HCT116 (cell line): Measurements from ENCODE around the gene SCP2. TPM values are rescaled to one million over a fixed set of nuclear protein-coding genes. Genes with fewer than 3 reads are reported as not detected.

Experiments
- ATAC-seq: fragments of 200-7000 bp; cut with Tn5 transposase; 2 replicates; pipeline ENCODE4 v1.9.1; 2020; ENCODE audit warnings: mild to moderate bottlenecking, moderate library complexity
- BruUV-seq: library from RNA; stranded (reverse); fragments of 400-500 nt; replicated peaks from 2 replicates; lab custom pipeline; 2021; lab: Mats Ljungman, UMichigan
- CTCF ChIA-PET: fragments of 300-600 bp; sonication (Branson Sonifier 250); formaldehyde crosslinking; loops from one replicate; lab custom pipeline; 2021; ENCODE audit warnings: antibody characterized with exemption; lab: Charles Lee
- POLR2A ChIA-PET: fragments of 300-600, 350-600 bp; sonication (Branson Sonifier 250); formaldehyde crosslinking; loops from one replicate; lab custom pipeline; 2021; ENCODE audit warnings: antibody characterized with exemption; lab: Charles Lee
- RAD21 ChIA-PET, 2 experiments: fragments of 300-600 bp; sonication (Branson Sonifier 250); formaldehyde crosslinking; loops; one replicate each; lab custom pipeline; 2023; ENCODE audit warnings: low total read pairs in 2 of 2; ENCODE audit not compliant: uncharacterized antibody in 2 of 2, unreplicated experiment in 2 of 2, low non-redundant PET in 1 of 2; lab: Charles Lee
- DNase-seq: peaks from one replicate; pipeline ENCODE4 v3.0.0-alpha.2; 2010; ENCODE audit warnings: low read depth, low spot score
- H2AFZ ChIP-seq: fragments of 200-600 bp; shearing (Covaris generic), sonication (generic); 2 replicates; pipeline ENCODE4 v1.6.1; 2017; ENCODE audit warnings: low read depth, mixed run types, mixed read lengths, antibody characterized with exemption, low read length; ENCODE audit not compliant: poor library complexity, severe bottlenecking
- H3K27ac ChIP-seq: 2 replicates; pipeline ENCODE4 v1.5.1; 2012; ENCODE audit warnings: low read depth, low read length
- H3K27me3 ChIP-seq: fragments of 200-600 bp; sonication (generic); 2 replicates; pipeline ENCODE4 v1.6.1; 2016; ENCODE audit warnings: mixed run types, low read length, mixed read lengths; ENCODE audit not compliant: insufficient read depth
- H3K36me3 ChIP-seq, 2 experiments: fragments of 200-500 bp in 1 of 2; fragments of 200-600 bp in 1 of 2; sonication (Bioruptor generic) in 1 of 2; sonication (generic) in 1 of 2; 2 replicates each; pipeline versions ENCODE4 v1.5.1 to v1.6.1; 2014 to 2016; ENCODE audit warnings: low read length in 2 of 2, inconsistent platforms in 1 of 2, mixed read lengths in 1 of 2, mixed run types in 1 of 2; ENCODE audit not compliant: insufficient read depth in 2 of 2, control insufficient read depth in 1 of 2
- H3K4me1 ChIP-seq, 2 experiments: fragments of 200-600 bp in 1 of 2; sonication (generic) in 1 of 2; 2 replicates each; pipeline versions ENCODE4 v1.5.1 to v1.6.1; 2012 to 2017; ENCODE audit warnings: low read length in 2 of 2, inconsistent platforms in 1 of 2, mild to moderate bottlenecking in 1 of 2, mixed read lengths in 1 of 2, mixed run types in 1 of 2, moderate library complexity in 1 of 2; ENCODE audit not compliant: insufficient read depth in 2 of 2, control insufficient read depth in 1 of 2
- H3K4me2 ChIP-seq: fragments of 200-600 bp; sonication (generic); 2 replicates; pipeline ENCODE4 v1.6.1; 2017; ENCODE audit warnings: mixed run types, low read length, mixed read lengths
- H3K4me3 ChIP-seq, 2 experiments: fragments of 200-600 bp in 1 of 2; sonication (generic) in 1 of 2; replicated peaks in 1 of 2; 2 replicates each; pipeline ENCODE4 v1.5.1; 2011 to 2016; ENCODE audit warnings: low read length in 2 of 2, control low read depth in 1 of 2, low read depth in 1 of 2, mild to moderate bottlenecking in 1 of 2, mixed read lengths in 1 of 2, mixed run types in 1 of 2
- H3K79me2 ChIP-seq: fragments of 200-600 bp; sonication (generic); 2 replicates; pipeline ENCODE4 v1.6.1; 2017; ENCODE audit warnings: mild to moderate bottlenecking, mixed run types, low read length, moderate library complexity, mixed read lengths; ENCODE audit not compliant: insufficient read depth
- H3K9ac ChIP-seq: fragments of 200-600 bp; sonication (generic); 2 replicates; pipeline ENCODE4 v1.6.1; 2016; ENCODE audit warnings: low read length, mixed read lengths
- H3K9me2 ChIP-seq: fragments of 200-600 bp; sonication (generic), shearing (Covaris generic); 2 replicates; pipeline ENCODE4 v1.6.1; 2017; ENCODE audit warnings: mixed run types, mild to moderate bottlenecking, moderate library complexity; ENCODE audit not compliant: insufficient read depth
- H3K9me3 ChIP-seq, 2 experiments: fragments of 200-500 bp in 1 of 2; fragments of 200-600 bp in 1 of 2; sonication (Bioruptor generic) in 1 of 2; sonication (generic) in 1 of 2; 2 replicates each; pipeline ENCODE4 v1.6.1; 2014 to 2017; ENCODE audit warnings: low read length in 2 of 2, mixed read lengths in 2 of 2, inconsistent platforms in 1 of 2, low read depth in 1 of 2, mild to moderate bottlenecking in 1 of 2, mixed run types in 1 of 2, moderate library complexity in 1 of 2; ENCODE audit not compliant: control insufficient read depth in 1 of 2, insufficient read depth in 1 of 2
- H4K20me1 ChIP-seq: fragments of 200-600 bp; sonication (generic), shearing (Covaris generic); 2 replicates; pipeline ENCODE4 v1.6.1; 2017; ENCODE audit warnings: mixed run types, mild to moderate bottlenecking, moderate library complexity; ENCODE audit not compliant: insufficient read depth
- CBX3 ChIP-seq: IDR thresholded peaks from 2 replicates; pipeline ENCODE4 v1.6.1; 2012; ENCODE audit warnings: low read depth
- CEBPB ChIP-seq: IDR thresholded peaks from 2 replicates; pipeline ENCODE4 v1.6.1; 2012; ENCODE audit warnings: low read depth
- EGR1 ChIP-seq: IDR thresholded peaks from 2 replicates; pipeline ENCODE4 v1.6.1; 2012; ENCODE audit warnings: low read depth
- EZH2 ChIP-seq: fragments of 200-600 bp; sonication (generic); IDR thresholded peaks from 2 replicates; pipeline ENCODE4 v1.6.1; 2017; ENCODE audit warnings: antibody characterized with exemption, mixed run types
- FOSL1 ChIP-seq: IDR thresholded peaks from 2 replicates; pipeline ENCODE4 v1.6.1; 2012; ENCODE audit warnings: low read depth
- POLR2AphosphoS5 ChIP-seq: IDR thresholded peaks from 2 replicates; pipeline ENCODE4 v1.6.1; 2011; ENCODE audit warnings: mild to moderate bottlenecking, low read depth, low read length, moderate library complexity
- SIN3A ChIP-seq: IDR thresholded peaks from 2 replicates; pipeline ENCODE4 v1.6.1; 2012; ENCODE audit warnings: low read depth
- SRF ChIP-seq: IDR thresholded peaks from 2 replicates; pipeline ENCODE4 v1.6.1; 2012; ENCODE audit warnings: low read depth
- YY1 ChIP-seq: IDR thresholded peaks from 2 replicates; pipeline ENCODE4 v1.6.1; 2011; ENCODE audit warnings: low read length, low read depth, moderate library complexity, mild to moderate bottlenecking; ENCODE audit not compliant: insufficient replicate concordance; ENCODE audit errors: extremely low read depth
- ZFX ChIP-seq: fragments of 450-650 bp; IDR thresholded peaks from 2 replicates; pipeline ENCODE4 v1.6.1; 2017
- ZNF274 ChIP-seq: fragments of 200-500 bp; sonication (Bioruptor generic); IDR thresholded peaks from 2 replicates; pipeline ENCODE4 v1.6.1; 2014; ENCODE audit warnings: mild to moderate bottlenecking, low read depth, low read length, inconsistent platforms
- intact Hi-C: fragments of 100-400 bp; cut with micrococcal nuclease; formaldehyde crosslinking; loops from 2 replicates; pipeline ENCODE4 v1.10.0; 2022
- total RNA-seq: library from RNA; stranded (reverse); gene quantifications from one replicate; pipeline ENCODE4 v1.2.1, GENCODE V29; 2021; ENCODE audit not compliant: unreplicated experiment
- TF ChIP-seq, protein P1 (sequence below): IDR thresholded peaks from 2 replicates; pipeline ENCODE4 v1.6.1; 2012
- TF ChIP-seq, protein P2 (sequence below): IDR thresholded peaks from 2 replicates; pipeline ENCODE4 v1.6.1; 2011; ENCODE audit warnings: mild to moderate bottlenecking, low read length, moderate library complexity; ENCODE audit not compliant: insufficient replicate concordance; ENCODE audit errors: extremely low read depth
- TF ChIP-seq, protein P3 (sequence below), 3 experiments: fragments of 200-600 bp in 1 of 3; sonication (generic) in 1 of 3; IDR thresholded peaks in 2 of 3; conservative IDR thresholded peaks in 1 of 3; 2 replicates each; pipeline ENCODE4 v1.5.1; 2012 to 2017; ENCODE audit warnings: low read depth in 2 of 3, low read length in 2 of 3, antibody characterized with exemption in 1 of 3, borderline replicate concordance in 1 of 3, control low read depth in 1 of 3, mild to moderate bottlenecking in 1 of 3, mixed read lengths in 1 of 3, mixed run types in 1 of 3, moderate library complexity in 1 of 3; ENCODE audit not compliant: insufficient read depth in 1 of 3

Gene SCP2
- total RNA-seq, 1 experiment from 2014 or later, result 62.0 TPM

DNA sequence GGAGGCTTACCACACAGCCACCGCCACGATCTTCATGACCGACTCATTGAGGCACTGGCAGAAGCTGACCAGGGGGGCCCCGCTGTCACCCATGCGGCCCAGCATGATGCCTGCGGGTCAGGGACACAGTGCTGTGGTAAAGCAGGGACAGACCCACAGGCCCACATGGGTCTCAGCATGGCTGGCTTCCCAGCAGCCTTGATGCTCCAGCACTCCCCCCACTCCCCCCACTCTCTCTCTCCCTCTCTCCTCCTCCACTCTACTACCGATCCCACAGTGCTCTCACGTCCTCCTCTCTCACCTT, 166.3 kb downstream of the SCP2 start:
- no peak for ATAC-seq
- Histone ChIP-seq H3K27ac (no peak overlapping the region), H3K9me3 (peaks cover 12 to 28% of the 10 kb centered on the region in 2 experiments; a peak in 2 of 4 replicates), H3K36me3 (no peaks in the 10 kb centered on the region), H3K4me3 (no peak overlapping the region), H3K9ac (no peak overlapping the region), H3K4me2 (no peak overlapping the region), H4K20me1 (no peaks in the 10 kb centered on the region), H3K9me2 (no peaks in the 10 kb centered on the region), H2AFZ (no peak overlapping the region), H3K79me2 (no peaks in the 10 kb centered on the region), H3K27me3 (no peaks in the 10 kb centered on the region), H3K4me1 (peaks cover 0 to 14% of the 10 kb centered on the region in 2 experiments; a peak in 2 of 4 replicates)
- intact Hi-C loops, result no loop called here
- no peak for DNase-seq
- ChIA-PET RAD21 (no interaction called here), CTCF (no interaction called here), POLR2A (no interaction called here)
- TF ChIP-seq CBX3 (no peak), CEBPB (no peak), SRF (no peak), EZH2 (no peak), EGR1 (no peak)
- TF ChIP-seq, protein P1, sequence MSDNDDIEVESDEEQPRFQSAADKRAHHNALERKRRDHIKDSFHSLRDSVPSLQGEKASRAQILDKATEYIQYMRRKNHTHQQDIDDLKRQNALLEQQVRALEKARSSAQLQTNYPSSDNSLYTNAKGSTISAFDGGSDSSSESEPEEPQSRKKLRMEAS, result no peak
- no TSS peak for BruUV-seq

DNA sequence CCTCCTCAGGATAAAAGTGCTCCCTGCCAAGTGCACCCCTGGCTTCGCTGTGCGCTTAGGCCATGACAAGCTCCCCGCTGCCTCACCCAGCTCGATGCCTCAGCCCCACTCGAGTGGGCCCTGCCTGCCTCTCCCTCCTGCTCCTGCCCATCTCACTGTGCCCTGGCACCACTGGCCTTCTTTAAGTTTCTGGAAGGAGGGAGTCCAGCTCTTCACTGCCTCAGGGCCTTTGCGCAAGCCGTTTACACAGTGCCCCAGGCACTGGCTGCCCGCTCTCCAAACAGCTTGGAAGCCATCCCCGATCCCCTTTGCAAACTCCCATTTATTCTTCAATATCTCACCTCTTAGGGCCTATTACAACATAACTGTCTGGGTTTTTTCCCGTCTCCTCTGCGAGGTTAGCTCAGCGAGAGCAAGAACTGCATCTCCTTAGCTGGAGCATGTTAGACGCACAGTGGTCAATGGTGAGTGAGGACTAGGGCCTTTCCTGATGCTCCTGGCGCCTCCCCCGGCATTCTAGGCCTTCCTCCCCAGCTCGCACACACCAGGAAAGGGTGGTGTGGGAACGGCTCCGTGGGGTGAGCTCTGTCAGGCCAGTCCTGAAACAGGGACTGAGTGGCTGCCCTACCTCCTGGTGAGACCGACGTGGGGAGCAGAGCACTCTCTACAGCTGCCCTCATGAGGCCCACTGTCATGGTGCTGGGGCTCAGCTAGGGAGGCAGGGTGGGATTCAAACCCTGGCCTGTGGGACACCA, 166.9 kb downstream of the SCP2 start:
- Histone ChIP-seq H3K36me3 (no peaks in the 10 kb centered on the region), H3K9me2 (no peaks in the 10 kb centered on the region), H3K27me3 (no peaks in the 10 kb centered on the region), H3K27ac (no peak overlapping the region), H3K79me2 (no peaks in the 10 kb centered on the region), H3K4me1 (peaks cover 0 to 14% of the 10 kb centered on the region in 2 experiments; a peak in 2 of 4 replicates), H3K9ac (no peak overlapping the region), H4K20me1 (no peaks in the 10 kb centered on the region), H3K9me3 (peaks cover 12 to 33% of the 10 kb centered on the region in 2 experiments; a peak in 2 of 4 replicates), H3K4me2 (no peak overlapping the region), H2AFZ (no peak overlapping the region), H3K4me3 (no peak overlapping the region)
- no peak for DNase-seq
- RAD21 ChIA-PET, result no interaction called here
- POLR2A ChIA-PET, result no interaction called here
- CTCF ChIA-PET, result no interaction called here
- no TSS peak for BruUV-seq
- intact Hi-C loops, result no loop called here
- no peak for ATAC-seq
- no peak for TF ChIP-seq ZFX
- TF ChIP-seq, protein P1, result no peak
- no peak for TF ChIP-seq SIN3A
- TF ChIP-seq FOSL1, result no peak
- TF ChIP-seq YY1, result no peak
- TF ChIP-seq, protein P2, sequence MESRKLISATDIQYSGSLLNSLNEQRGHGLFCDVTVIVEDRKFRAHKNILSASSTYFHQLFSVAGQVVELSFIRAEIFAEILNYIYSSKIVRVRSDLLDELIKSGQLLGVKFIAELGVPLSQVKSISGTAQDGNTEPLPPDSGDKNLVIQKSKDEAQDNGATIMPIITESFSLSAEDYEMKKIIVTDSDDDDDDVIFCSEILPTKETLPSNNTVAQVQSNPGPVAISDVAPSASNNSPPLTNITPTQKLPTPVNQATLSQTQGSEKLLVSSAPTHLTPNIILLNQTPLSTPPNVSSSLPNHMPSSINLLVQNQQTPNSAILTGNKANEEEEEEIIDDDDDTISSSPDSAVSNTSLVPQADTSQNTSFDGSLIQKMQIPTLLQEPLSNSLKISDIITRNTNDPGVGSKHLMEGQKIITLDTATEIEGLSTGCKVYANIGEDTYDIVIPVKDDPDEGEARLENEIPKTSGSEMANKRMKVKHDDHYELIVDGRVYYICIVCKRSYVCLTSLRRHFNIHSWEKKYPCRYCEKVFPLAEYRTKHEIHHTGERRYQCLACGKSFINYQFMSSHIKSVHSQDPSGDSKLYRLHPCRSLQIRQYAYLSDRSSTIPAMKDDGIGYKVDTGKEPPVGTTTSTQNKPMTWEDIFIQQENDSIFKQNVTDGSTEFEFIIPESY, result no peak
- TF ChIP-seq POLR2AphosphoS5, result no peak
- TF ChIP-seq, protein P3, sequence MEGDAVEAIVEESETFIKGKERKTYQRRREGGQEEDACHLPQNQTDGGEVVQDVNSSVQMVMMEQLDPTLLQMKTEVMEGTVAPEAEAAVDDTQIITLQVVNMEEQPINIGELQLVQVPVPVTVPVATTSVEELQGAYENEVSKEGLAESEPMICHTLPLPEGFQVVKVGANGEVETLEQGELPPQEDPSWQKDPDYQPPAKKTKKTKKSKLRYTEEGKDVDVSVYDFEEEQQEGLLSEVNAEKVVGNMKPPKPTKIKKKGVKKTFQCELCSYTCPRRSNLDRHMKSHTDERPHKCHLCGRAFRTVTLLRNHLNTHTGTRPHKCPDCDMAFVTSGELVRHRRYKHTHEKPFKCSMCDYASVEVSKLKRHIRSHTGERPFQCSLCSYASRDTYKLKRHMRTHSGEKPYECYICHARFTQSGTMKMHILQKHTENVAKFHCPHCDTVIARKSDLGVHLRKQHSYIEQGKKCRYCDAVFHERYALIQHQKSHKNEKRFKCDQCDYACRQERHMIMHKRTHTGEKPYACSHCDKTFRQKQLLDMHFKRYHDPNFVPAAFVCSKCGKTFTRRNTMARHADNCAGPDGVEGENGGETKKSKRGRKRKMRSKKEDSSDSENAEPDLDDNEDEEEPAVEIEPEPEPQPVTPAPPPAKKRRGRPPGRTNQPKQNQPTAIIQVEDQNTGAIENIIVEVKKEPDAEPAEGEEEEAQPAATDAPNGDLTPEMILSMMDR (IDR thresholded peaks at IDR 0.05 in 2 of 3, conservative IDR thresholded peaks at IDR 0.05 in 1 of 3; ENCODE audit: borderline replicate concordance in 1 of 3, insufficient read depth in 1 of 3, low read depth in 2 of 3, low read length in 2 of 3), result no peak
- TF ChIP-seq ZNF274, result no peak
- no peak for TF ChIP-seq EZH2
